Loucy (cell line): ENCODE data around the gene MYO5B.
A peak's percentile ranks its signal among the peaks of the same experiment; 100 is the strongest.

Experiments
- H2AFZ ChIP-seq: fragments of 200-600 bp; sonication (generic); 2 replicates; pipeline ENCODE4 v1.6.0; 2016; ENCODE audit warnings: antibody characterized with exemption, mild to moderate bottlenecking, low read length, moderate library complexity
- H3F3A ChIP-seq: fragments of 200-600 bp; 2 replicates; pipeline ENCODE4 v1.6.0; 2016; ENCODE audit warnings: antibody characterized with exemption, low read depth, mild to moderate bottlenecking
- H3K27me3 ChIP-seq: fragments of 200-600 bp; sonication (generic); 2 replicates; pipeline ENCODE4 v1.6.1; 2014; ENCODE audit warnings: low read length, mild to moderate bottlenecking; ENCODE audit not compliant: insufficient read depth, poor library complexity, severe bottlenecking
- H3K36me3 ChIP-seq: fragments of 200-600 bp; sonication (generic); 2 replicates; pipeline ENCODE4 v1.6.1; 2016; ENCODE audit warnings: low read length; ENCODE audit not compliant: insufficient read depth
- H3K4me1 ChIP-seq: fragments of 200-600 bp; sonication (generic); 2 replicates; pipeline ENCODE4 v1.5.1; 2014; ENCODE audit warnings: low read length, mild to moderate bottlenecking; ENCODE audit not compliant: insufficient read depth, poor library complexity, severe bottlenecking
- H3K4me2 ChIP-seq: fragments of 200-600 bp; sonication (generic); 2 replicates; pipeline ENCODE4 v1.6.0; 2014; ENCODE audit warnings: antibody characterized with exemption, low read length, low read depth, mild to moderate bottlenecking; ENCODE audit not compliant: poor library complexity, severe bottlenecking
- H3K4me3 ChIP-seq: fragments of 200-600 bp; sonication (generic); 2 replicates; pipeline ENCODE4 v1.5.1; 2014; ENCODE audit warnings: low read length, mild to moderate bottlenecking, mixed read lengths; ENCODE audit not compliant: poor library complexity, severe bottlenecking
- H3K79me2 ChIP-seq: fragments of 200-600 bp; sonication (generic); 2 replicates; pipeline ENCODE4 v1.6.1; 2014; ENCODE audit warnings: low read length; ENCODE audit not compliant: insufficient read depth
- H3K9ac ChIP-seq: fragments of 200-600 bp; sonication (generic); 2 replicates; pipeline ENCODE4 v1.6.0; 2014; ENCODE audit warnings: mild to moderate bottlenecking, low read depth, low read length, moderate library complexity; ENCODE audit not compliant: poor library complexity, severe bottlenecking
- H3K9me2 ChIP-seq: fragments of 200-600 bp; sonication (generic); replicated peaks from 2 replicates; pipeline ENCODE4 v1.6.1; 2016; ENCODE audit warnings: low read depth, low read length, mixed read lengths
- H3K9me3 ChIP-seq: fragments of 200-600 bp; sonication (generic); 2 replicates; pipeline ENCODE4 v1.6.1; 2014; ENCODE audit warnings: mild to moderate bottlenecking, antibody characterized with exemption, low read length, low read depth; ENCODE audit not compliant: insufficient read depth
- H4K20me1 ChIP-seq: fragments of 200-600 bp; sonication (generic); 2 replicates; pipeline ENCODE4 v1.6.0; 2014; ENCODE audit warnings: antibody characterized with exemption, low read length, mild to moderate bottlenecking; ENCODE audit not compliant: insufficient read depth, poor library complexity, severe bottlenecking
- EZH2phosphoT487 ChIP-seq: fragments of 200-600 bp; IDR thresholded peaks from 2 replicates; pipeline ENCODE4 v1.6.1; 2018; ENCODE audit warnings: antibody characterized with exemption, mild to moderate bottlenecking, moderate library complexity, borderline replicate concordance
- TF ChIP-seq, protein P1 (sequence below): fragments of 200-600 bp; sonication (generic); conservative IDR thresholded peaks from 2 replicates; pipeline ENCODE4 v1.5.1; 2014; ENCODE audit warnings: mild to moderate bottlenecking, antibody characterized with exemption, low read length

Gene MYO5B

GRCh38 chr18:49862656-49863385 lies 332.1 kb downstream of the MYO5B start:
- no peak overlapping the region for H3K4me3 ChIP-seq
- no peaks in the 10 kb centered on the region for H3K9me3 ChIP-seq
- no peaks in the 10 kb centered on the region for H3K4me1 ChIP-seq
- H3K36me3 ChIP-seq: no peaks in the 10 kb centered on the region
- H3K4me2 ChIP-seq: no peak overlapping the region
- H3K79me2 ChIP-seq: no peaks in the 10 kb centered on the region
- no peaks in the 10 kb centered on the region for H3K9me2 ChIP-seq
- H3K27me3 ChIP-seq: no peaks in the 10 kb centered on the region
- no peaks in the 10 kb centered on the region for H4K20me1 ChIP-seq
- no peaks in the 10 kb centered on the region for H3F3A ChIP-seq
- H3K9ac ChIP-seq: no peak overlapping the region
- TF ChIP-seq, protein P1, sequence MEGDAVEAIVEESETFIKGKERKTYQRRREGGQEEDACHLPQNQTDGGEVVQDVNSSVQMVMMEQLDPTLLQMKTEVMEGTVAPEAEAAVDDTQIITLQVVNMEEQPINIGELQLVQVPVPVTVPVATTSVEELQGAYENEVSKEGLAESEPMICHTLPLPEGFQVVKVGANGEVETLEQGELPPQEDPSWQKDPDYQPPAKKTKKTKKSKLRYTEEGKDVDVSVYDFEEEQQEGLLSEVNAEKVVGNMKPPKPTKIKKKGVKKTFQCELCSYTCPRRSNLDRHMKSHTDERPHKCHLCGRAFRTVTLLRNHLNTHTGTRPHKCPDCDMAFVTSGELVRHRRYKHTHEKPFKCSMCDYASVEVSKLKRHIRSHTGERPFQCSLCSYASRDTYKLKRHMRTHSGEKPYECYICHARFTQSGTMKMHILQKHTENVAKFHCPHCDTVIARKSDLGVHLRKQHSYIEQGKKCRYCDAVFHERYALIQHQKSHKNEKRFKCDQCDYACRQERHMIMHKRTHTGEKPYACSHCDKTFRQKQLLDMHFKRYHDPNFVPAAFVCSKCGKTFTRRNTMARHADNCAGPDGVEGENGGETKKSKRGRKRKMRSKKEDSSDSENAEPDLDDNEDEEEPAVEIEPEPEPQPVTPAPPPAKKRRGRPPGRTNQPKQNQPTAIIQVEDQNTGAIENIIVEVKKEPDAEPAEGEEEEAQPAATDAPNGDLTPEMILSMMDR: no peak
- TF ChIP-seq EZH2phosphoT487: no peak
- no peak overlapping the region for H2AFZ ChIP-seq

- no peaks in the 10 kb centered on the region for H3K27me3 ChIP-seq
- no peak overlapping the region for H3K9ac ChIP-seq
- TF ChIP-seq, protein P1: peak; percentile 66
- TF ChIP-seq EZH2phosphoT487: no peak
- H3F3A ChIP-seq: no peaks in the 10 kb centered on the region
- H3K4me2 ChIP-seq: no peak overlapping the region
- no peaks in the 10 kb centered on the region for H3K9me3 ChIP-seq
- no peaks in the 10 kb centered on the region for H3K36me3 ChIP-seq
- H3K4me1 ChIP-seq: no peaks in the 10 kb centered on the region
- H4K20me1 ChIP-seq: no peaks in the 10 kb centered on the region
- H3K79me2 ChIP-seq: no peaks in the 10 kb centered on the region
- H3K4me3 ChIP-seq: no peak overlapping the region
- H2AFZ ChIP-seq: no peak overlapping the region
- no peaks in the 10 kb centered on the region for H3K9me2 ChIP-seq
Observed at GRCh38 chr18:49861659-49862058, 333.3 kb downstream of the MYO5B start.

DNA sequence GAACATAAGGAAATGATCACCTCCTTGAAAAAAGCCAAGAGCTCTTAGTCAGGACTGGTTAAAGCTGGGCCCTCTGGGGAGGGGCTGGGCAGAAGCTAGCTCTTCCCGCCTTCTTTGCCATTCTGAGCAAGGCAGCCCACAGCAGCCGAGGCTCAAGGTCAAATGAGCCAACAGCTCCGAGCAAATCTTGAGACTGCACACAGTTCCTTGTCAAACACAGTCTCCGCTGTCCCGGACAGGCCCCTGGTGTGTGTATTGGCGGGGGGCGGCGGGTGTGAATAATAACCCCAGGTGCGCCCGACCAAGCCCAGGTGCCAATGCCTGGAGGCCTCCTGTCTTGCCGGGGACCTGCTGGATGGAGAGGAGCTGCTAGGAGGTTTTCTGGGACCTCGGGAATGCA lies 335.2 kb downstream of the MYO5B start:
- Histone ChIP-seq H3K9me3 (no peaks in the 10 kb centered on the region), H4K20me1 (no peaks in the 10 kb centered on the region), H3K9ac (no peak overlapping the region), H3K4me2 (no peak overlapping the region), H3K36me3 (no peaks in the 10 kb centered on the region), H3K4me1 (no peaks in the 10 kb centered on the region), H3K4me3 (no peak overlapping the region), H3K9me2 (no peaks in the 10 kb centered on the region), H3K79me2 (no peaks in the 10 kb centered on the region), H3F3A (no peaks in the 10 kb centered on the region), H2AFZ (no peak overlapping the region), H3K27me3 (no peaks in the 10 kb centered on the region)
- TF ChIP-seq EZH2phosphoT487: no peak
- TF ChIP-seq, protein P1: no peak
